K562 (cell line): ENCODE data around the gene CFAP58. TPM values are rescaled to one million over a fixed set of nuclear protein-coding genes. Genes with fewer than 3 reads are reported as not detected.
A peak's percentile ranks its signal among the peaks of the same experiment; 100 is the strongest.

Source experiments
- ATAC-seq: fragments of 200-7000 bp; cut with Tn5 transposase; 3 replicates; pipeline ENCODE4 v1.9.1; 2020; ENCODE audit warnings: moderate library complexity
- BruUV-seq: library from RNA; stranded (reverse); fragments of 400-500 nt; replicated peaks from 2 replicates; lab custom pipeline; 2021; lab: Mats Ljungman, UMichigan
- CTCF ChIA-PET: fragments of 300-600 bp; formaldehyde crosslinking; extraction: SDS; loops from one replicate; lab custom pipeline; 2021; ENCODE audit warnings: low intra/inter-chr PET ratio; lab: Yijun Ruan, JAX
- POLR2A ChIA-PET: fragments of 300-600, 350-650 bp; sonication (Branson Sonifier 250); formaldehyde crosslinking; extraction: SDS; loops from one replicate; lab custom pipeline; 2021; ENCODE audit warnings: antibody characterized with exemption, inconsistent platforms; lab: Yijun Ruan, JAX
- DNase-seq, 4 experiments: peaks; one replicate each; pipeline versions ENCODE4 v3.0.0 to v3.0.0-alpha.2; 2011 to 2018; ENCODE audit warnings: low spot score in 3 of 4, mixed read lengths in 3 of 4; ENCODE audit errors: extremely low read depth in 1 of 4
- FAIRE-seq: peaks from 2 replicates; lab custom pipeline; 2011; peaks lifted over from hg19 to GRCh38; lab: Jason Lieb, UNC
- H2AFZ ChIP-seq: 2 replicates; pipeline ENCODE4 v1.6.0; 2011; ENCODE audit warnings: low read depth, low read length, control low read depth, inconsistent platforms
- H3K27ac ChIP-seq: fragments of 200-600 bp; 3 replicates; pipeline ENCODE4 v1.8.0; 2011; ENCODE audit warnings: low read depth, mild to moderate bottlenecking, control low read depth, inconsistent platforms, low read length, moderate library complexity, mixed read lengths; ENCODE audit errors: extremely low read depth
- H3K27me3 ChIP-seq, 2 experiments: fragments of 300-600 bp in 1 of 2; 2 replicates in 1 of 2; 3 replicates in 1 of 2; pipeline versions ENCODE4 v1.6.0 to v1.8.0; 2011; ENCODE audit warnings: inconsistent platforms in 2 of 2, low read length in 2 of 2, mild to moderate bottlenecking in 1 of 2, mixed read lengths in 1 of 2, moderate library complexity in 1 of 2; ENCODE audit not compliant: control insufficient read depth in 2 of 2, insufficient read depth in 2 of 2
- H3K36me3 ChIP-seq: fragments of 300-600 bp; 3 replicates; pipeline ENCODE4 v1.8.0; 2011; ENCODE audit warnings: mild to moderate bottlenecking, low read length, inconsistent platforms; ENCODE audit not compliant: control insufficient read depth, insufficient read depth
- H3K4me1 ChIP-seq, 2 experiments: fragments of 200-600 bp in 1 of 2; replicated peaks in 1 of 2; 2 replicates in 1 of 2; 3 replicates in 1 of 2; pipeline versions ENCODE4 v1.5.1 to v1.8.0; 2011; ENCODE audit warnings: inconsistent platforms in 2 of 2, low read length in 2 of 2, mild to moderate bottlenecking in 1 of 2, mixed read lengths in 1 of 2, moderate library complexity in 1 of 2; ENCODE audit not compliant: control insufficient read depth in 2 of 2, insufficient read depth in 2 of 2
- H3K4me2 ChIP-seq: 2 replicates; pipeline ENCODE4 v1.6.1; 2011; ENCODE audit warnings: low read length, control low read depth, inconsistent platforms, mixed read lengths; ENCODE audit not compliant: insufficient read depth
- H3K4me3 ChIP-seq: fragments of 200-600 bp; sonication (generic), shearing (Covaris generic); 2 replicates; pipeline ENCODE4 v1.5.1; 2016; ENCODE audit warnings: control low read depth, inconsistent platforms
- H3K79me2 ChIP-seq: fragments of 200-600 bp; 3 replicates; pipeline ENCODE4 v1.8.0; 2011; ENCODE audit warnings: low read length, inconsistent platforms; ENCODE audit not compliant: control insufficient read depth, insufficient read depth
- H3K9ac ChIP-seq, 2 experiments: 2 replicates each; pipeline versions ENCODE4 v1.6.0 to v1.6.1; 2011; ENCODE audit warnings: low read depth in 2 of 2, low read length in 2 of 2, control low read depth in 1 of 2, inconsistent platforms in 1 of 2, mild to moderate bottlenecking in 1 of 2, mixed read lengths in 1 of 2; ENCODE audit not compliant: insufficient read depth in 1 of 2
- H3K9me1 ChIP-seq: one replicate; pipeline ENCODE4 v1.6.0; 2011; ENCODE audit warnings: inconsistent platforms, mild to moderate bottlenecking, low read length, moderate library complexity; ENCODE audit not compliant: control insufficient read depth, insufficient read depth
- H3K9me3 ChIP-seq: replicated peaks from 2 replicates; pipeline ENCODE4 v1.5.1; 2011; ENCODE audit warnings: low read depth, low read length, inconsistent platforms; ENCODE audit not compliant: control insufficient read depth, insufficient read depth
- H4K20me1 ChIP-seq: replicated peaks from 2 replicates; pipeline ENCODE4 v1.6.1; 2011; ENCODE audit warnings: low read length, inconsistent platforms, mixed read lengths; ENCODE audit not compliant: control insufficient read depth, insufficient read depth
- HDAC6 ChIP-seq: IDR thresholded peaks from 2 replicates; pipeline ENCODE4 v1.6.1; 2012; ENCODE audit warnings: low read depth, mild to moderate bottlenecking, control low read depth, inconsistent platforms, low read length, moderate library complexity
- RBFOX2 ChIP-seq: fragments of 200-400 bp; formaldehyde crosslinking; IDR thresholded peaks from 2 replicates; pipeline ENCODE4 v1.6.1; 2017; ENCODE audit warnings: low read depth, mild to moderate bottlenecking, low read length, moderate library complexity
- WGBS: fragments of 100-300 bp; shearing (Covaris generic); methylation state at CpG from one replicate; pipeline ENCODE4 v1.1.6; 2016; ENCODE audit warnings: low coverage, mixed read lengths; ENCODE audit not compliant: insufficient coverage; ENCODE audit errors: missing lambda C conversion rate; 5-methylcytosine and 5-hydroxymethylcytosine counted together
- in situ Hi-C: fragments of 300-500 bp; cut with MboI; formaldehyde crosslinking; loops from 4 replicates; pipeline ENCODE4 v1.15.0; 2018; ENCODE audit warnings: inconsistent platforms, mixed read lengths
- intact Hi-C: fragments of 100-400 bp; cut with micrococcal nuclease; formaldehyde crosslinking; loops from 2 replicates; pipeline ENCODE4 v1.14.2; 2022
- polyA plus RNA-seq, 8 experiments: library from polyadenylated mRNA; depleted of rRNA in 4 of 8; stranded (reverse) in 5 of 8; unstranded in 3 of 8; fragments of >200 nt; fragmentation: Nextera tagmentation in 2 of 8; fragmentation: Illumina TruSeq in 1 of 8; extraction: Ambion mirVana in 2 of 8; extraction: Trizol in 1 of 8; gene quantifications; 2 replicates each; pipeline versions ENCODE4 v1.2.1 to v1.2.3, GENCODE V29; 2011 to 2014; ENCODE audit warnings: inconsistent platforms in 1 of 8, missing spikeins in 1 of 8
- total RNA-seq, 7 experiments: library from RNA; depleted of rRNA in 6 of 7; stranded (reverse); fragments of >200 nt in 6 of 7; fragmentation: Illumina TruSeq in 2 of 7; extraction: Trizol in 2 of 7; gene quantifications; 2 replicates each; pipeline versions ENCODE4 v1.2.1 to v1.2.3, GENCODE V29; 2011 to 2021; ENCODE audit warnings: low replicate concordance in 1 of 7
- TF ChIP-seq, protein P1 (sequence below), 2 experiments: fragments of 450-650 bp in 1 of 2; sonication (generic) in 1 of 2; formaldehyde crosslinking in 1 of 2; IDR thresholded peaks in 1 of 2; conservative IDR thresholded peaks in 1 of 2; 2 replicates each; pipeline versions ENCODE4 v1.6.1 to v1.8.1; 2016 to 2023; ENCODE audit warnings: mild to moderate bottlenecking in 2 of 2, moderate library complexity in 2 of 2, inconsistent platforms in 1 of 2, missing genetic modification reagents in 1 of 2
- TF ChIP-seq, protein P2 (sequence below): sonication (generic); formaldehyde crosslinking; IDR thresholded peaks from 2 replicates; pipeline ENCODE4 v1.8.1; 2023; ENCODE audit warnings: mild to moderate bottlenecking, missing genetic modification reagents, moderate library complexity

Gene CFAP58
- total and polyA plus RNA-seq, 9 of the 15 experiments (the other 6 are each of a cell fraction or from before 2014, with no cell fraction given) = 0.08 to 2.0 (median 0.71) TPM

DNA sequence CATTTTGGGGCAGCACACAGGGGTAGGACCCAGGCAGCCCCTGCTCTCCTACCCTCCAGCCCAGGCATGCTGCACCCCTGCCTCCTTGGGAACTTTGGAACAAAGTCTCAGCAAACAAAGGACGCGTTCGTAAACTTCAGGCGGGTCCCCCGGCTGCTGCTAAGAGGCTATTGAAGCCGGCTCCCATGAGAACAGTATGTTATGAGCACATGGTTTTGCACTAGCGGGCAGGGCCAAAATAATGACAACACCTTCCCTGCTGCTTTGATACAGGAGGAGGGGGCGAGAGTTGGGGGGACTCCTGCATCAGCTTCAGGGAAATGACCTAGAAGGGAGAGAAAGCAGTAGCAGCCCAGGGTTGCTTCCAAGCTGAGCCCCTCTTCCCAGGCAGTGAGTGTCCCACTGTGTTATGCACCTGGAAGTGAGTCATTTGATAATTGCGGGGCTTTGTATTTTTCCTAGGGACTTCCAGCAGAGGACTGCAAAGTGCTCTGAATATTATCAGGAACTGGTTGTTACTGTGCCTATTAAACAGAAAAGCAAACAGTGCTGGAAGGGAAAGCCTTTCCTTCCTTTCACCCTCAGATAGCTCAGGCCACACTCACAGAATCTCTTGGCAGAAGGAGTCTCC lies 22.3 kb upstream of the CFAP58 start:
- Histone ChIP-seq H3K9me1 (peaks cover 10% of the 10 kb centered on the region), H3K4me1 (peaks cover 62 to 79% of the 10 kb centered on the region in 2 experiments), H2AFZ (no peak overlapping the region), H3K4me2 (peak overlapping the region; percentile 70; the same call in 1 of the 2 replicates), H3K9me3 (no peaks in the 10 kb centered on the region), H3K27ac (peak overlapping the region; percentile 67), H4K20me1 (peaks cover 74% of the 10 kb centered on the region), H3K36me3 (peaks cover 80% of the 10 kb centered on the region), H3K4me3 (no peak overlapping the region), H3K9ac (peak overlapping the region; percentile 31 to 81), H3K27me3 (no peaks in the 10 kb centered on the region), H3K79me2 (peaks cover 100% of the 10 kb centered on the region)
- ChIA-PET POLR2A (interaction anchor here (0.6 to 1.5 kb wide), 2 partner anchors 10 to 14 kb away, joined by 3 read pairs; no protein-coding TSS in a partner anchor), CTCF (no interaction called here)
- DNase-seq = no peak
- 40% methylated on average over 5 of the region's 9 CpGs for WGBS
- BruUV-seq = no TSS peak
- ATAC-seq = no peak
- in situ Hi-C loops = no loop called here
- intact Hi-C loops = no loop called here
- TF ChIP-seq, protein P1, sequence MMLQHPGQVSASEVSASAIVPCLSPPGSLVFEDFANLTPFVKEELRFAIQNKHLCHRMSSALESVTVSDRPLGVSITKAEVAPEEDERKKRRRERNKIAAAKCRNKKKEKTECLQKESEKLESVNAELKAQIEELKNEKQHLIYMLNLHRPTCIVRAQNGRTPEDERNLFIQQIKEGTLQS (IDR thresholded peaks at IDR 0.05) = 0 out of 2 replicates have a peak, but pooled peaks have one; percentile 15
- TF ChIP-seq, protein P1 (CRISPR knock-in tag; conservative IDR thresholded peaks at IDR 0.05) = no peak
- TF ChIP-seq HDAC6 (no peak), RBFOX2 (peak; percentile 55)
- TF ChIP-seq, protein P2, sequence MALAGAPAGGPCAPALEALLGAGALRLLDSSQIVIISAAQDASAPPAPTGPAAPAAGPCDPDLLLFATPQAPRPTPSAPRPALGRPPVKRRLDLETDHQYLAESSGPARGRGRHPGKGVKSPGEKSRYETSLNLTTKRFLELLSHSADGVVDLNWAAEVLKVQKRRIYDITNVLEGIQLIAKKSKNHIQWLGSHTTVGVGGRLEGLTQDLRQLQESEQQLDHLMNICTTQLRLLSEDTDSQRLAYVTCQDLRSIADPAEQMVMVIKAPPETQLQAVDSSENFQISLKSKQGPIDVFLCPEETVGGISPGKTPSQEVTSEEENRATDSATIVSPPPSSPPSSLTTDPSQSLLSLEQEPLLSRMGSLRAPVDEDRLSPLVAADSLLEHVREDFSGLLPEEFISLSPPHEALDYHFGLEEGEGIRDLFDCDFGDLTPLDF (CRISPR knock-in tag) = no peak
- no peak for FAIRE-seq
